GM12878 (cell line): ENCODE results near the gene SEPHS1.

Source experiments
- CTCF ChIP-seq, 3 experiments: IDR thresholded peaks in 2 of 3; conservative IDR thresholded peaks in 1 of 3; 2 replicates each; pipeline ENCODE4 v1.5.1; 2011; ENCODE audit warnings: low read depth in 3 of 3, low read length in 3 of 3, mild to moderate bottlenecking in 3 of 3, control low read depth in 2 of 3, moderate library complexity in 2 of 3, inconsistent platforms in 1 of 3, mixed read lengths in 1 of 3; ENCODE audit not compliant: control insufficient read depth in 2 of 3, insufficient read depth in 1 of 3; ENCODE audit errors: extremely low read depth in 1 of 3
- ELK1 ChIP-seq: IDR thresholded peaks from 2 replicates; pipeline ENCODE4 v1.6.1; 2012; ENCODE audit warnings: low read depth, low read length, improper control_type of control experiment
- FOS ChIP-seq: IDR thresholded peaks from 3 replicates; pipeline ENCODE4 v1.6.1; 2011; ENCODE audit warnings: borderline replicate concordance; ENCODE audit not compliant: insufficient read length; ENCODE audit errors: extremely low read depth
- KDM1A ChIP-seq: fragments of 200-600 bp; sonication (generic); IDR thresholded peaks from 2 replicates; pipeline ENCODE4 v1.6.1; 2016; ENCODE audit warnings: borderline replicate concordance
- POLR2A ChIP-seq: IDR thresholded peaks from 2 replicates; pipeline ENCODE4 v1.6.1; 2011; ENCODE audit warnings: low read depth, mild to moderate bottlenecking, low read length
- RAD21 ChIP-seq: IDR thresholded peaks from 2 replicates; pipeline ENCODE4 v1.6.1; 2011; ENCODE audit warnings: mild to moderate bottlenecking, low read depth, low read length, moderate library complexity; ENCODE audit not compliant: insufficient read depth
- SIX5 ChIP-seq: IDR thresholded peaks from 2 replicates; pipeline ENCODE4 v1.6.1; 2011; ENCODE audit warnings: mild to moderate bottlenecking, low read depth, low read length, moderate library complexity; ENCODE audit not compliant: severe bottlenecking
- ZSCAN29 ChIP-seq: fragments of 450-650 bp; IDR thresholded peaks from 2 replicates; pipeline ENCODE4 v1.6.1; 2017; ENCODE audit warnings: mild to moderate bottlenecking, moderate library complexity

GRCh38 chr10:13321576-13321975 is 26.5 kb downstream of the SEPHS1 start:
- TF ChIP-seq CTCF (IDR thresholded peaks at IDR 0.05 in 2 of 3, conservative IDR thresholded peaks at IDR 0.05 in 1 of 3; ENCODE audit: control insufficient read depth in 2 of 3, extremely low read depth in 1 of 3, insufficient read depth in 1 of 3, low read depth in 3 of 3, low read length in 3 of 3) (no peak), POLR2A (no peak), RAD21 (no peak), FOS (no peak), SIX5 (no peak), ZSCAN29 (no peak), ELK1 (no peak), KDM1A (no peak)
